Activated CD4-positive, alpha-beta T cell treated with anti-CD3 and anti-CD28 coated beads, Interleukin-2, Interleukin-4, amounts not matched to agents 100 ng/mL and 50 ng/mL, durations not matched to agents 16 hours and 8 hours (primary cell): Measurements from ENCODE around the gene ABLIM1.

Experiments
- DNase-seq: peaks from one replicate; pipeline ENCODE4 v3.0.0-alpha.2; 2020; ENCODE audit warnings: low spot score

ABLIM1 gene

GRCh38 chr10:114679552-114679951 lies 21.5 kb upstream of the ABLIM1 start:
- no peak for DNase-seq

- no peak for DNase-seq
Observed at GRCh38 chr10:114678820-114679219, 20.7 kb upstream of the ABLIM1 start.

- DNase-seq: no peak
Observed at GRCh38 chr10:114678336-114678735, 20.3 kb upstream of the ABLIM1 start.

- DNase-seq: no peak
Observed at GRCh38 chr10:114674346-114674745, 16.3 kb upstream of the ABLIM1 start.

- no peak for DNase-seq
Observed at GRCh38 chr10:114669648-114670047, 11.6 kb upstream of the ABLIM1 start.

- no peak for DNase-seq
Observed at GRCh38 chr10:114668375-114669080, 10.5 kb upstream of the ABLIM1 start.

- no peak for DNase-seq
Observed at GRCh38 chr10:114665873-114666272, 7.8 kb upstream of the ABLIM1 start.

- no peak for DNase-seq
Observed at GRCh38 chr10:114665406-114665805, 7.3 kb upstream of the ABLIM1 start.

- DNase-seq: no peak
Observed at GRCh38 chr10:114664127-114664526, 6.1 kb upstream of the ABLIM1 start.

- DNase-seq: no peak
Observed at GRCh38 chr10:114663626-114664025, 5.6 kb upstream of the ABLIM1 start.

GRCh38 chr10:114662646-114663217 lies 4.7 kb upstream of the ABLIM1 start:
- DNase-seq: no peak

GRCh38 chr10:114661212-114661880 lies 3.3 kb upstream of the ABLIM1 start:
- no peak for DNase-seq

- DNase-seq: no peak
Observed at GRCh38 chr10:114655671-114656070, 2.4 kb downstream of the ABLIM1 start.

GRCh38 chr10:114654822-114655575 lies 3.1 kb downstream of the ABLIM1 start:
- no peak for DNase-seq

GRCh38 chr10:114653926-114654325 lies 4.1 kb downstream of the ABLIM1 start:
- DNase-seq: no peak

- DNase-seq: no peak
Observed at GRCh38 chr10:114652402-114653368, 5.4 kb downstream of the ABLIM1 start.

- DNase-seq: no peak
Observed at GRCh38 chr10:114650831-114651230, 7.2 kb downstream of the ABLIM1 start.

- no peak for DNase-seq
Observed at GRCh38 chr10:114650266-114650665, 7.8 kb downstream of the ABLIM1 start.

GRCh38 chr10:114649217-114649903 lies 8.7 kb downstream of the ABLIM1 start:
- DNase-seq: no peak

GRCh38 chr10:114648368-114648767 lies 9.7 kb downstream of the ABLIM1 start:
- DNase-seq: no peak
